H1 (cell line): Measurements from ENCODE around the gene TMED3. TPM values are rescaled to one million over a fixed set of nuclear protein-coding genes. Genes with fewer than 3 reads are reported as not detected.

Source experiments
- FOSL1 ChIP-seq: IDR thresholded peaks from 2 replicates; pipeline ENCODE4 v1.6.1; 2011; ENCODE audit warnings: mild to moderate bottlenecking, low read depth, low read length, moderate library complexity; ENCODE audit not compliant: insufficient read depth
- RAD21 ChIP-seq, 2 experiments: IDR thresholded peaks in 1 of 2; conservative IDR thresholded peaks in 1 of 2; 2 replicates each; pipeline ENCODE4 v1.6.1; 2011; ENCODE audit warnings: low read depth in 2 of 2, low read length in 2 of 2, improper control_type of control experiment in 1 of 2, inconsistent platforms in 1 of 2, mild to moderate bottlenecking in 1 of 2, moderate library complexity in 1 of 2
- SP2 ChIP-seq: IDR thresholded peaks from 2 replicates; pipeline ENCODE4 v1.6.1; 2012; ENCODE audit warnings: mild to moderate bottlenecking, low read length, inconsistent platforms
- polyA plus RNA-seq, 7 experiments: library from polyadenylated mRNA; depleted of rRNA in 3 of 7; stranded (reverse) in 5 of 7; unstranded in 2 of 7; fragments of >200 nt in 5 of 7; fragments of 200-250 nt in 2 of 7; gene quantifications; 1 replicate in 5 of 7; 2 replicates in 1 of 7; 4 replicates in 1 of 7; pipeline versions ENCODE4 v1.2.1 to v1.2.3, GENCODE V29; 2011 to 2013; ENCODE audit warnings: missing spikeins in 2 of 7, mixed read lengths in 2 of 7
- total RNA-seq: library from RNA; stranded (reverse); fragmentation: NEBNext Ultra II Directional; extraction: Animal tissue kit (Norgen Biotek cat#: 25700); gene quantifications from 2 replicates; pipeline ENCODE4 v1.2.1, GENCODE V29; 2021
- TF ChIP-seq, protein P1 (sequence below): fragments of 300-600 bp; sonication (generic); IDR thresholded peaks from 2 replicates; pipeline ENCODE4 v1.7.1; 2012; ENCODE audit warnings: low read length, moderate library complexity, mild to moderate bottlenecking, inconsistent platforms; ENCODE audit not compliant: insufficient replicate concordance

TMED3 gene
- total and polyA plus RNA-seq, 2 of the 8 experiments (the other 6 are each of a cell fraction or from before 2014, with no cell fraction given) = 50.2 to 110 TPM

DNA sequence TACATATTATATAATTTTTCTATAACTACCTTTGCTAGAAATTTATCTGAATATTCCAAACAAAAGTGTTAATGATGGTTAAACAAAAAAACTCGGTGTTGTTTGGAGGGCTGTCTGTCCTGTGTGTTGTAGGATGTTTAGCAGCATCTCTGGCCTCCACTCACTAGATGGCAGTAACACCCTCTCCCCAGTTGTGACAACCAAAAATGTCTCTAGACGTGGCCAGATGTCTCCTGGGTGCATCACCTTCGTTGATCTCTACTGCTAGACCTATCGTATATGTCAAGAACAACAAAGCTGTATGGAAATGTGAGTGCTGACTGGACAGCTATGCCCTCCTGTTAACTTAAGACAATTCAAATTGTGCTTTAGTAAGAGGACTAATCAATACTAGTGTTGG lies 14.3 kb upstream of the TMED3 start (continued):
- TF ChIP-seq, protein P1, sequence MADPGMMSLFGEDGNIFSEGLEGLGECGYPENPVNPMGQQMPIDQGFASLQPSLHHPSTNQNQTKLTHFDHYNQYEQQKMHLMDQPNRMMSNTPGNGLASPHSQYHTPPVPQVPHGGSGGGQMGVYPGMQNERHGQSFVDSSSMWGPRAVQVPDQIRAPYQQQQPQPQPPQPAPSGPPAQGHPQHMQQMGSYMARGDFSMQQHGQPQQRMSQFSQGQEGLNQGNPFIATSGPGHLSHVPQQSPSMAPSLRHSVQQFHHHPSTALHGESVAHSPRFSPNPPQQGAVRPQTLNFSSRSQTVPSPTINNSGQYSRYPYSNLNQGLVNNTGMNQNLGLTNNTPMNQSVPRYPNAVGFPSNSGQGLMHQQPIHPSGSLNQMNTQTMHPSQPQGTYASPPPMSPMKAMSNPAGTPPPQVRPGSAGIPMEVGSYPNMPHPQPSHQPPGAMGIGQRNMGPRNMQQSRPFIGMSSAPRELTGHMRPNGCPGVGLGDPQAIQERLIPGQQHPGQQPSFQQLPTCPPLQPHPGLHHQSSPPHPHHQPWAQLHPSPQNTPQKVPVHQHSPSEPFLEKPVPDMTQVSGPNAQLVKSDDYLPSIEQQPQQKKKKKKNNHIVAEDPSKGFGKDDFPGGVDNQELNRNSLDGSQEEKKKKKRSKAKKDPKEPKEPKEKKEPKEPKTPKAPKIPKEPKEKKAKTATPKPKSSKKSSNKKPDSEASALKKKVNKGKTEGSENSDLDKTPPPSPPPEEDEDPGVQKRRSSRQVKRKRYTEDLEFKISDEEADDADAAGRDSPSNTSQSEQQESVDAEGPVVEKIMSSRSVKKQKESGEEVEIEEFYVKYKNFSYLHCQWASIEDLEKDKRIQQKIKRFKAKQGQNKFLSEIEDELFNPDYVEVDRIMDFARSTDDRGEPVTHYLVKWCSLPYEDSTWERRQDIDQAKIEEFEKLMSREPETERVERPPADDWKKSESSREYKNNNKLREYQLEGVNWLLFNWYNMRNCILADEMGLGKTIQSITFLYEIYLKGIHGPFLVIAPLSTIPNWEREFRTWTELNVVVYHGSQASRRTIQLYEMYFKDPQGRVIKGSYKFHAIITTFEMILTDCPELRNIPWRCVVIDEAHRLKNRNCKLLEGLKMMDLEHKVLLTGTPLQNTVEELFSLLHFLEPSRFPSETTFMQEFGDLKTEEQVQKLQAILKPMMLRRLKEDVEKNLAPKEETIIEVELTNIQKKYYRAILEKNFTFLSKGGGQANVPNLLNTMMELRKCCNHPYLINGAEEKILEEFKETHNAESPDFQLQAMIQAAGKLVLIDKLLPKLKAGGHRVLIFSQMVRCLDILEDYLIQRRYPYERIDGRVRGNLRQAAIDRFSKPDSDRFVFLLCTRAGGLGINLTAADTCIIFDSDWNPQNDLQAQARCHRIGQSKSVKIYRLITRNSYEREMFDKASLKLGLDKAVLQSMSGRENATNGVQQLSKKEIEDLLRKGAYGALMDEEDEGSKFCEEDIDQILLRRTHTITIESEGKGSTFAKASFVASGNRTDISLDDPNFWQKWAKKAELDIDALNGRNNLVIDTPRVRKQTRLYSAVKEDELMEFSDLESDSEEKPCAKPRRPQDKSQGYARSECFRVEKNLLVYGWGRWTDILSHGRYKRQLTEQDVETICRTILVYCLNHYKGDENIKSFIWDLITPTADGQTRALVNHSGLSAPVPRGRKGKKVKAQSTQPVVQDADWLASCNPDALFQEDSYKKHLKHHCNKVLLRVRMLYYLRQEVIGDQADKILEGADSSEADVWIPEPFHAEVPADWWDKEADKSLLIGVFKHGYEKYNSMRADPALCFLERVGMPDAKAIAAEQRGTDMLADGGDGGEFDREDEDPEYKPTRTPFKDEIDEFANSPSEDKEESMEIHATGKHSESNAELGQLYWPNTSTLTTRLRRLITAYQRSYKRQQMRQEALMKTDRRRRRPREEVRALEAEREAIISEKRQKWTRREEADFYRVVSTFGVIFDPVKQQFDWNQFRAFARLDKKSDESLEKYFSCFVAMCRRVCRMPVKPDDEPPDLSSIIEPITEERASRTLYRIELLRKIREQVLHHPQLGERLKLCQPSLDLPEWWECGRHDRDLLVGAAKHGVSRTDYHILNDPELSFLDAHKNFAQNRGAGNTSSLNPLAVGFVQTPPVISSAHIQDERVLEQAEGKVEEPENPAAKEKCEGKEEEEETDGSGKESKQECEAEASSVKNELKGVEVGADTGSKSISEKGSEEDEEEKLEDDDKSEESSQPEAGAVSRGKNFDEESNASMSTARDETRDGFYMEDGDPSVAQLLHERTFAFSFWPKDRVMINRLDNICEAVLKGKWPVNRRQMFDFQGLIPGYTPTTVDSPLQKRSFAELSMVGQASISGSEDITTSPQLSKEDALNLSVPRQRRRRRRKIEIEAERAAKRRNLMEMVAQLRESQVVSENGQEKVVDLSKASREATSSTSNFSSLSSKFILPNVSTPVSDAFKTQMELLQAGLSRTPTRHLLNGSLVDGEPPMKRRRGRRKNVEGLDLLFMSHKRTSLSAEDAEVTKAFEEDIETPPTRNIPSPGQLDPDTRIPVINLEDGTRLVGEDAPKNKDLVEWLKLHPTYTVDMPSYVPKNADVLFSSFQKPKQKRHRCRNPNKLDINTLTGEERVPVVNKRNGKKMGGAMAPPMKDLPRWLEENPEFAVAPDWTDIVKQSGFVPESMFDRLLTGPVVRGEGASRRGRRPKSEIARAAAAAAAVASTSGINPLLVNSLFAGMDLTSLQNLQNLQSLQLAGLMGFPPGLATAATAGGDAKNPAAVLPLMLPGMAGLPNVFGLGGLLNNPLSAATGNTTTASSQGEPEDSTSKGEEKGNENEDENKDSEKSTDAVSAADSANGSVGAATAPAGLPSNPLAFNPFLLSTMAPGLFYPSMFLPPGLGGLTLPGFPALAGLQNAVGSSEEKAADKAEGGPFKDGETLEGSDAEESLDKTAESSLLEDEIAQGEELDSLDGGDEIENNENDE = no peak
- TF ChIP-seq SP2 = peak; percentile 38; the same call in 1 of the 2 replicates
- TF ChIP-seq FOSL1 = no peak
- peak in 1 of 2 experiments; percentile 30; a peak in 2 of 4 replicates for TF ChIP-seq RAD21 (IDR thresholded peaks at IDR 0.05 in 1 of 2, conservative IDR thresholded peaks at IDR 0.05 in 1 of 2; ENCODE audit: low read depth in 2 of 2, low read length in 2 of 2)
